ENCODE measurements around the gene GOLGA2. TPM values are rescaled to one million over a fixed set of nuclear protein-coding genes. Genes with fewer than 3 reads are reported as not detected.
A peak's percentile ranks its signal among the peaks of the same experiment; 100 is the strongest.

Gene GOLGA2
- total and polyA plus RNA-seq, 2 of the 13 experiments (the other 11 are each of a cell fraction or from before 2014, with no cell fraction given): 45.3 to 45.8 TPM

DNA sequence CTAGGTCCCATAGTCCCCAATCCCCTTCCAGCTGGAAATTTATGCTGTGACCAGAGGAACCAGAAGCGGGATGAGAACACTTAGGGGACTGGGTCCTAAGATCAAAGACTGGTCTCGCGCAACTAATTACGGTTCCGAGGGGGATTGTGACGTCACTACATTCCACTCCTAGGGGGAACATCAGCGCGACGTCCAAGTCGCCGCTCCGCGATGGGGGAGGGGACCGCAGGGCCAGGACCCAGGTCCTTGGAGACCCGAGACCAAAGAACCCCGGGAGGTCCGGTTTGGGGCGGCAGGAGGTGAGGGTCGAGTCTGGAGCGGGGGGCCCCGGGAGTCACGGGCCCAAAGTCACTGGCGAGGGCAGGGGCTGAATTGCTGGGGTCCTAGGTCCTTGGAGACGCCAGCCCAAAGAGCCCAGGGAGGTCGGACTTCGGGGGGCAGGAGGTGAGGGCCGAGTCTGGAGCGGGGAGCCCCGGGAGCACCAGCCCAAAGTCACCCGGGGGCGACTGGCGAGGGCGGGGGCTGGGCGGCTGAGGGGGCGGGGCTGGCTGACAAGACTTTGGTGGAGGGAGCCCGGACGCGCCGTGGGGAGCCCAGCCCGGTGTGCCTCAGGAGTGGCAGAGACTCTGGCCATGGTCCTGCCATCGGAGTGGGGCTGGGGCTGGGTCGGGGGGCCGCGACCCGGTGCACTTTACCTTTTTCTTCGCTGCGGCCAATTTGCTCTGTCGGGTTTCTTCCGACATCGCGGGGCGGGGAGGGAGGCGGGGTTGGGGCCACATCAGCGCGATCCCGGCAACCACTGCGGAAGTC, at the start of gene GOLGA2 (continued):
- TF ChIP-seq, protein P1, sequence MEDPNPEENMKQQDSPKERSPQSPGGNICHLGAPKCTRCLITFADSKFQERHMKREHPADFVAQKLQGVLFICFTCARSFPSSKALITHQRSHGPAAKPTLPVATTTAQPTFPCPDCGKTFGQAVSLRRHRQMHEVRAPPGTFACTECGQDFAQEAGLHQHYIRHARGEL (CRISPR knock-in tag; IDR thresholded peaks at IDR 0.05): no peak
- TF ChIP-seq, protein P2, sequence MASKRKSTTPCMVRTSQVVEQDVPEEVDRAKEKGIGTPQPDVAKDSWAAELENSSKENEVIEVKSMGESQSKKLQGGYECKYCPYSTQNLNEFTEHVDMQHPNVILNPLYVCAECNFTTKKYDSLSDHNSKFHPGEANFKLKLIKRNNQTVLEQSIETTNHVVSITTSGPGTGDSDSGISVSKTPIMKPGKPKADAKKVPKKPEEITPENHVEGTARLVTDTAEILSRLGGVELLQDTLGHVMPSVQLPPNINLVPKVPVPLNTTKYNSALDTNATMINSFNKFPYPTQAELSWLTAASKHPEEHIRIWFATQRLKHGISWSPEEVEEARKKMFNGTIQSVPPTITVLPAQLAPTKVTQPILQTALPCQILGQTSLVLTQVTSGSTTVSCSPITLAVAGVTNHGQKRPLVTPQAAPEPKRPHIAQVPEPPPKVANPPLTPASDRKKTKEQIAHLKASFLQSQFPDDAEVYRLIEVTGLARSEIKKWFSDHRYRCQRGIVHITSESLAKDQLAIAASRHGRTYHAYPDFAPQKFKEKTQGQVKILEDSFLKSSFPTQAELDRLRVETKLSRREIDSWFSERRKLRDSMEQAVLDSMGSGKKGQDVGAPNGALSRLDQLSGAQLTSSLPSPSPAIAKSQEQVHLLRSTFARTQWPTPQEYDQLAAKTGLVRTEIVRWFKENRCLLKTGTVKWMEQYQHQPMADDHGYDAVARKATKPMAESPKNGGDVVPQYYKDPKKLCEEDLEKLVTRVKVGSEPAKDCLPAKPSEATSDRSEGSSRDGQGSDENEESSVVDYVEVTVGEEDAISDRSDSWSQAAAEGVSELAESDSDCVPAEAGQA (IDR thresholded peaks at IDR 0.05; ENCODE audit: low read depth): peak; percentile 62; the same call in 1 of the 2 replicates
- TF ChIP-seq, protein P2 (CRISPR knock-in tag; IDR thresholded peaks at IDR 0.05; ENCODE audit: borderline replicate concordance): no peak
- TF ChIP-seq KDM2A (CRISPR knock-in tag; IDR thresholded peaks at IDR 0.05; ENCODE audit: borderline replicate concordance, low read depth) (peak; percentile 28; the same call in 1 of the 2 replicates), ZNF768 (CRISPR knock-in tag; IDR thresholded peaks at IDR 0.05) (0 out of 2 replicates have a peak, but pooled peaks have one; percentile 28), ZNF143 (CRISPR knock-in tag; IDR thresholded peaks at IDR 0.05) (no peak; the same call in 1 of the 2 replicates), RXRA (CRISPR knock-in tag; IDR thresholded peaks at IDR 0.05) (0 out of 2 replicates have a peak, but pooled peaks have one; percentile 38), ASH2L (IDR thresholded peaks at IDR 0.05; ENCODE audit: insufficient read length, low read depth, low read length) (peak; percentile 36), HOXA3 (CRISPR knock-in tag; IDR thresholded peaks at IDR 0.05) (peak; percentile 73), SIN3A (IDR thresholded peaks at IDR 0.05; ENCODE audit: borderline replicate concordance, low read depth, low read length) (peak; percentile 13; the same call in 1 of the 2 replicates), DMAP1 (CRISPR knock-in tag; IDR thresholded peaks at IDR 0.05) (peak; percentile 81), KDM1A (CRISPR knock-in tag; IDR thresholded peaks at IDR 0.05) (no peak), ZNF772 (CRISPR knock-in tag; IDR thresholded peaks at IDR 0.05) (0 out of 2 replicates have a peak, but pooled peaks have one; percentile 47), POLR2AphosphoS5 (IDR thresholded peaks at IDR 0.05; ENCODE audit: low read depth, low read length) (0 out of 2 replicates have a peak, but pooled peaks have one; percentile 10), CREM (IDR thresholded peaks at IDR 0.05) (peak; percentile 75; the same call in 1 of the 2 replicates), CREM (CRISPR knock-in tag; IDR thresholded peaks at IDR 0.05) (no peak), NFKB2 (CRISPR knock-in tag; IDR thresholded peaks at IDR 0.05; ENCODE audit: borderline replicate concordance) (peak; percentile 15; the same call in 1 of the 2 replicates), ZNF83 (CRISPR knock-in tag; IDR thresholded peaks at IDR 0.05; ENCODE audit: borderline replicate concordance) (0 out of 2 replicates have a peak, but pooled peaks have one; percentile 16), ZBTB42 (CRISPR knock-in tag; IDR thresholded peaks at IDR 0.05) (0 out of 2 replicates have a peak, but pooled peaks have one; percentile 10)
- TF ChIP-seq, protein P3, sequence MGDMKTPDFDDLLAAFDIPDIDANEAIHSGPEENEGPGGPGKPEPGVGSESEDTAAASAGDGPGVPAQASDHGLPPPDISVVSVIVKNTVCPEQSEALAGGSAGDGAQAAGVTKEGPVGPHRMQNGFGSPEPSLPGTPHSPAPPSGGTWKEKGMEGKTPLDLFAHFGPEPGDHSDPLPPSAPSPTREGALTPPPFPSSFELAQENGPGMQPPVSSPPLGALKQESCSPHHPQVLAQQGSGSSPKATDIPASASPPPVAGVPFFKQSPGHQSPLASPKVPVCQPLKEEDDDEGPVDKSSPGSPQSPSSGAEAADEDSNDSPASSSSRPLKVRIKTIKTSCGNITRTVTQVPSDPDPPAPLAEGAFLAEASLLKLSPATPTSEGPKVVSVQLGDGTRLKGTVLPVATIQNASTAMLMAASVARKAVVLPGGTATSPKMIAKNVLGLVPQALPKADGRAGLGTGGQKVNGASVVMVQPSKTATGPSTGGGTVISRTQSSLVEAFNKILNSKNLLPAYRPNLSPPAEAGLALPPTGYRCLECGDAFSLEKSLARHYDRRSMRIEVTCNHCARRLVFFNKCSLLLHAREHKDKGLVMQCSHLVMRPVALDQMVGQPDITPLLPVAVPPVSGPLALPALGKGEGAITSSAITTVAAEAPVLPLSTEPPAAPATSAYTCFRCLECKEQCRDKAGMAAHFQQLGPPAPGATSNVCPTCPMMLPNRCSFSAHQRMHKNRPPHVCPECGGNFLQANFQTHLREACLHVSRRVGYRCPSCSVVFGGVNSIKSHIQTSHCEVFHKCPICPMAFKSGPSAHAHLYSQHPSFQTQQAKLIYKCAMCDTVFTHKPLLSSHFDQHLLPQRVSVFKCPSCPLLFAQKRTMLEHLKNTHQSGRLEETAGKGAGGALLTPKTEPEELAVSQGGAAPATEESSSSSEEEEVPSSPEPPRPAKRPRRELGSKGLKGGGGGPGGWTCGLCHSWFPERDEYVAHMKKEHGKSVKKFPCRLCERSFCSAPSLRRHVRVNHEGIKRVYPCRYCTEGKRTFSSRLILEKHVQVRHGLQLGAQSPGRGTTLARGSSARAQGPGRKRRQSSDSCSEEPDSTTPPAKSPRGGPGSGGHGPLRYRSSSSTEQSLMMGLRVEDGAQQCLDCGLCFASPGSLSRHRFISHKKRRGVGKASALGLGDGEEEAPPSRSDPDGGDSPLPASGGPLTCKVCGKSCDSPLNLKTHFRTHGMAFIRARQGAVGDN (CRISPR knock-in tag; IDR thresholded peaks at IDR 0.05): peak; percentile 20

Data from HepG2 (cell line).